ENCODE results near the gene ANTXR1. TPM values are rescaled to one million over a fixed set of nuclear protein-coding genes. Genes with fewer than 3 reads are reported as not detected.
"Not testable (repeated sequence)": the region's sequence is repeated elsewhere in the genome, so short reads cannot be mapped to it uniquely, and the experiment has no call there.

ANTXR1 gene
- polyA plus RNA-seq, 1 experiment, result 87.1 TPM

DNA sequence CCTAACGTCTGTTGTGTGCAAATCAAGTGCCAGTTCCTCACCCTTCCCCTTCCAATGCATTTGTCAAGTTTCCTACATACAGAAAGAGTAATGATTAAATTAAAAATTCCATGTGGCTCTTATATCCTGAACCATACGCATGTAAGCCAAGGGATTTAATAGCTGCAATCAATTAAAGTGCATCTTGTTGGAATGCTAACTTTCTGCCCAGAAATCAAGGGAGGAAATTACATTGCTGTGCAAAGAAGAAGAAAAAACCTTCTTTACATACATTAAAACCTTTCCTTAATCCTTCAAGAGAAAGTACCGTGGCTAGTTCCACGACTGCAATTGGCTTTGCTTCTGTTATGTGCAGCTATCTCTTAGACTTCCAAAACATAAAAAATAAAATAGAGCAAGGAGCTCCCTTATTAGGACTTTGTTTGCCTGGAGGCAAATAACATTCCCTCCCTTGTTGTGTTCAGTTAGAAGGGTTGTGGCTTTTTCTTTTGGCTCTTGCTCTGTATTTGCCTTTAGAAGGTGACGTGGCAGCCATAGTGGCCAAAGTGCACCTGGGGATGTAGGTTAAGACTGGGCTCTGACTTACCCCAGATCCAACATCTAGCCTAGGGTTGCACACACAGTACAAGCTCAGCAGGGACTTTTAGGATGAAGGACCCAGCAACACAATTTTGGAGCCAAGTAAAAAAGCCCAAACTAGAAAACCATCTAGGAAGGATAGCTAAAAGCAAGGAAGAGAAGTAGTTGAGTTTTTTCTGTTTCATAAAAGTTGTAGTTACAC lies 158.3 kb downstream of the ANTXR1 start:
- DNase-seq (ENCODE audit: low read depth), result no peak
- TF ChIP-seq, protein P1, sequence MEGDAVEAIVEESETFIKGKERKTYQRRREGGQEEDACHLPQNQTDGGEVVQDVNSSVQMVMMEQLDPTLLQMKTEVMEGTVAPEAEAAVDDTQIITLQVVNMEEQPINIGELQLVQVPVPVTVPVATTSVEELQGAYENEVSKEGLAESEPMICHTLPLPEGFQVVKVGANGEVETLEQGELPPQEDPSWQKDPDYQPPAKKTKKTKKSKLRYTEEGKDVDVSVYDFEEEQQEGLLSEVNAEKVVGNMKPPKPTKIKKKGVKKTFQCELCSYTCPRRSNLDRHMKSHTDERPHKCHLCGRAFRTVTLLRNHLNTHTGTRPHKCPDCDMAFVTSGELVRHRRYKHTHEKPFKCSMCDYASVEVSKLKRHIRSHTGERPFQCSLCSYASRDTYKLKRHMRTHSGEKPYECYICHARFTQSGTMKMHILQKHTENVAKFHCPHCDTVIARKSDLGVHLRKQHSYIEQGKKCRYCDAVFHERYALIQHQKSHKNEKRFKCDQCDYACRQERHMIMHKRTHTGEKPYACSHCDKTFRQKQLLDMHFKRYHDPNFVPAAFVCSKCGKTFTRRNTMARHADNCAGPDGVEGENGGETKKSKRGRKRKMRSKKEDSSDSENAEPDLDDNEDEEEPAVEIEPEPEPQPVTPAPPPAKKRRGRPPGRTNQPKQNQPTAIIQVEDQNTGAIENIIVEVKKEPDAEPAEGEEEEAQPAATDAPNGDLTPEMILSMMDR (IDR thresholded peaks at IDR 0.05; ENCODE audit: insufficient read depth, low read depth, low read length), result no peak
- Histone ChIP-seq H3K4me3 (ENCODE audit: low read depth, low read length) (no peak overlapping the region), H3K36me3 (ENCODE audit: control insufficient read depth, insufficient read depth, low read length) (peaks cover 11% of the 10 kb centered on the region), H3K27me3 (ENCODE audit: control insufficient read depth, insufficient read depth, low read length) (no peaks in the 10 kb centered on the region)
- POLR2A ChIA-PET, result no interaction called here
- CTCF ChIA-PET, result interaction anchor here (0.6 to 1.2 kb wide), 4 partner anchors 27 to 266 kb away, joined by 3 to 6 read pairs (median 3); partner anchors contain the start of gene NFU1

DNA sequence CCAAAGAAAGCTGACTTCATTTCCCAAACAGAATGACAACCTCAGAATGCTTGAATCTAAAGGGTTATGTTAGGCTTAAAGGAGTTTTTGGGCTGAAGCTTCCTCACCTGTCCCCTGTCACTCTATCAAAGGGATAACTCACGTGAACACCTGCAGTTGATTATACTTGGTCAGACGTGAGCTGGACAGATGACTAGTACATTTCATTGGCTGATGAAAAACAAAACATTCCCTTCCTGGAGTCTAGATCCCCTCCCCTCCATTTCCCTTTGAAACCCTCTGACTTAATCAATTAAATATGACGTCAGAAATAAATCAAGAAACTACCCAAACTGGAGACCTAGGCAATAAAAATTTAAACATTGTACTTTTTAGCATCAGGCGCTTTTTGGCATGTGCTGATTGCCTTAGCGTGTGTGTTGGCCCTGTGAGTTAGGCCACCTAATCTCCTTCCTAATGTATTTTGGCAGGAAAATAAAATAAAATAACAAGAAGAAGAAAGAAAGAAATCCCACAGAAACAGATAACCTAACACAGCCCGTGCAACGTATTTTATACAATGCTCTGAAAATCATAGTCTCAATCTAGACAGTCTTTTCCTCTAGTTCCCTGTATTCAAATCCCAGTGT lies 159.0 kb downstream of the ANTXR1 start:
- CTCF ChIA-PET, result interaction anchor here (1.0 to 1.5 kb wide), 3 partner anchors 10 to 135 kb away, joined by 5 to 6 read pairs (median 6); no protein-coding TSS in a partner anchor

DNA sequence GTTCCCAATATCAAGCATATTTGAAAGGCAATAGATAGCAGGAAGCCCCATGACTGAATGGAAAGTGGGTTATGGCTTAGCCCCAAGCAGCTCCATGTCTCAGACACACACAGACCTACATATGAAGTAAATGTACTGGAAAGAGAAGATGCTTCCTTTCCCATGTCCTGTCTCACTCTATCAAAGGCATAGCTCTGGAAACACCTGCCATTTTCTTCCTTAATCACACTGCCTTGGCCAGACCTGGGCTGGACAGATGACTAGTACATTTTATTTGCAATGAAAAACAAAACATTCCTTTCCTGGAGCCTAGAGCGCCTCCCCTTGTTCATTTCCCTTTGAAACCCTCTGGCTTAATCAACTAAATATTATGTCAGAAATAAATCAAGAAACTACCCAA lies 160.7 kb downstream of the ANTXR1 start:
- no peak for DNase-seq (ENCODE audit: low read depth)
- CTCF ChIA-PET, result interaction anchor here (1.5 kb wide), 1 partner anchor 11 kb away, joined by 5 read pairs; no protein-coding TSS in a partner anchor
- Histone ChIP-seq H3K27me3 (ENCODE audit: control insufficient read depth, insufficient read depth, low read length) (no peaks in the 10 kb centered on the region), H3K4me3 (ENCODE audit: low read depth, low read length) (no peak overlapping the region), H3K36me3 (ENCODE audit: control insufficient read depth, insufficient read depth, low read length) (peaks cover 6% of the 10 kb centered on the region)
- TF ChIP-seq, protein P1 (IDR thresholded peaks at IDR 0.05; ENCODE audit: insufficient read depth, low read depth, low read length), result no peak
- POLR2A ChIA-PET, result no interaction called here

More for the DNA sequence above, 159.0 kb downstream of the ANTXR1 start:
- Histone ChIP-seq H3K27me3 (ENCODE audit: control insufficient read depth, insufficient read depth, low read length) (no peaks in the 10 kb centered on the region), H3K4me3 (ENCODE audit: low read depth, low read length) (no peak overlapping the region), H3K36me3 (ENCODE audit: control insufficient read depth, insufficient read depth, low read length) (peaks cover 11% of the 10 kb centered on the region)
- DNase-seq (ENCODE audit: low read depth), result no peak
- POLR2A ChIA-PET, result no interaction called here
- TF ChIP-seq, protein P1 (IDR thresholded peaks at IDR 0.05; ENCODE audit: insufficient read depth, low read depth, low read length), result no peak

DNA sequence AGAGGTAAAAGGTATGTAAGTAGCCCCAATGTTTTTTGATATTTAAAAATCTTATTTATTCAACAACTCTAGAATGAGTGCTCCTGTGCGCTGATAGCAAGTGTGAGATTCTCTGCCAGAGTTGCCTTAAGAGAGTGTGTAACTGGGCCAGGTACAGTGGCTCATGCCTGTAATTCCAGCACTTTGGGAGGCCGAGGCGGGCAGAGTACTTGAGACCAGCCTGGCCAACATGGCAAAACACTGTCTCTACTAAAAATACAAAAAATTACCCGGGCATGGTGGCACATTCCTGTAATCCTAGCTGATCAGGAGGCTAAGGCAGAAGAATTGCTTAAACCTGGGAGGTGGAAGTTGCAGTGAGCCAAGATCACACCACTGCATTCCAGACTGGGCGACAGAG lies 161.2 kb downstream of the ANTXR1 start:
- H3K36me3 ChIP-seq (ENCODE audit: control insufficient read depth, insufficient read depth, low read length); H3K4me3 ChIP-seq (ENCODE audit: low read depth, low read length); DNase-seq (ENCODE audit: low read depth); CTCF ChIA-PET; POLR2A ChIA-PET; H3K27me3 ChIP-seq (ENCODE audit: control insufficient read depth, insufficient read depth, low read length): not testable (repeated sequence)

DNA sequence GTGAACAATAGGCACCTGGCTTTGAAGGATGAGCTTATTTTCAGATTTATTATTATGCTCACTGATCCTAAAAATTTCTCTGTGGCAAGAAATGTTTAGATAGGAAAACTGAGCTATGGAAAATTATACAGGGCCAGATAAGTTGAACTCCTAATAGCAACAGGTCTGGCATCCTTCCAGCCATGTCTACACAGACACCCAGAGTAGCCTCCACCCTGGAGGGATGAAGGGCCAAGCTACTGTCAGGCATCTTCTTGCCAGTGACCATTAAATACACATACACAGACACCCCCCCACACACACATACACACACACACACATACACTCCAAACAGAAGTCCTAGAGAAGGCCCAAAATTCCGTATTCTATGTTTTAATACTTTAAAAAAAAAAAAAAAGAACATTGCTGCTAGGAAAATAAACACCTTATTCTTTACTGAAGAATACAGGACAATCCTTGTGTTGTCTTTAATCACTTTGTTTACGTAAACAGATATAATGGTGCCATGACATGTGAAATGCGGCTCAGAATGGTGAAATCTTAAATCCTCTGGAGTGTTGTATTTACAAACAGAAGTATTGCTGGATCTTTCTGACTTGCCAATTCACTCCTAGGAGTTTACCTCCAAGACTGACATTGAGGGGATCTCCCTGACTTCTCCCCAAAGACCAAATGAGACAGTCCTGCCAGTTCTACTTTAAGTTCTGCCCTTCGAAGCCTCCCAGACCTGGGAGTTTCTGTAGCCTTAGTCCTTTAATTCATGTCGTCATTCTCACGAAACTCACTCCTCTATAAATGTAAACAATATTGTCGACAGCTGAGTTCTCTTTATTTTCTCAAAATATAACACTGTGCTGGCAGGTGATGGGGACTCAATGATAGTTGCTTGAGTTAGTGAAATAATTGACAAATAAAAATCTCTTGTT lies 163.1 kb downstream of the ANTXR1 start:
- ChIA-PET POLR2A (no interaction called here), CTCF (no interaction called here)
- DNase-seq (ENCODE audit: low read depth), result no peak
- Histone ChIP-seq H3K4me3 (ENCODE audit: low read depth, low read length) (no peak overlapping the region), H3K27me3 (ENCODE audit: control insufficient read depth, insufficient read depth, low read length) (no peaks in the 10 kb centered on the region), H3K36me3 (ENCODE audit: control insufficient read depth, insufficient read depth, low read length) (peaks cover 1% of the 10 kb centered on the region)
- TF ChIP-seq, protein P1 (IDR thresholded peaks at IDR 0.05; ENCODE audit: insufficient read depth, low read depth, low read length), result no peak

Data from BJ (cell line).